Heart left ventricle (tissue), 13 donors: Measurements from ENCODE around the gene CCDC187.

Experiments
- CTCF ChIP-seq, 12 donors: fragments of 200-600 bp; sonication (generic) in 4 of 12; IDR thresholded peaks; one replicate each; pipeline versions ENCODE4 v1.5.0 to v1.8.0; 2018 to 2022; ENCODE audit warnings: antibody characterized with exemption in 12 of 12, mild to moderate bottlenecking in 5 of 12
- POLR2A ChIP-seq, 2 donors: fragments of 450-650 bp; IDR thresholded peaks; one replicate each; pipeline ENCODE4 v1.6.1; 2017; ENCODE audit warnings: antibody characterized with exemption in 2 of 2, mild to moderate bottlenecking in 2 of 2, moderate library complexity in 2 of 2
- donor health status: ischemic (EF 13 %, LVEDD 7.1; RV severe dilation, severe dysfunction).
- donor health status: DM: no; HTN: yes; CAD: no.
- donor health status: DM: no; HTN: no; CAD: no.
- donor health status: ischemic (EF 25% LVEDD 6.9; RV normal size, moderate dysfunction).
- donor health status: ischemic (EF 25% LVEDD 5.7; RV mildly dilated, moderate dysfunction).
- donor health status: ischemic (EF 35%, LVEDD 5.7; RV mildly dilated, moderate dysfunction).
- donor health status: nonischemic (EF 11% LVEDD 7.7; RV severe dilation, severe dysfunction).
- donor health status: DM: yes; HTN: yes; CAD: no.
- donor health status: PGD.
- donor health status: ischemic (EF 29% LVEDD 5.4; RV normal size, mild dysfunction).
- donor health status: nonischemic (EF 23%, LVEDD 6.1; RV moderate dilation, normal function).

GRCh38 chr9:136245219-136246150 lies 58.4 kb downstream of the CCDC187 start, which contains the start of gene QSOX2:
- TF ChIP-seq POLR2A (IDR thresholded peaks at IDR 0.05), result no peak
- TF ChIP-seq CTCF (IDR thresholded peaks at IDR 0.05), result no peak
